Fibroblast of the aortic adventitia (primary cell): Measurements from ENCODE around the gene WNT9A. TPM values are rescaled to one million over a fixed set of nuclear protein-coding genes. Genes with fewer than 3 reads are reported as not detected.

Experiments
- DNase-seq: peaks from one replicate; pipeline ENCODE4 v3.0.0-alpha.2; 2010; ENCODE audit warnings: low read depth
- H3K4me3 ChIP-seq: 2 replicates; pipeline ENCODE4 v1.5.1; 2011; ENCODE audit warnings: low read depth, mild to moderate bottlenecking, control low read depth, low read length, moderate library complexity
- total RNA-seq: library from RNA; depleted of rRNA; stranded (reverse); fragments of >200 nt; gene quantifications from 2 replicates; pipeline ENCODE4 v1.2.3, GENCODE V29; 2012; ENCODE audit warnings: low replicate concordance
- TF ChIP-seq, protein P1 (sequence below): IDR thresholded peaks from 2 replicates; pipeline ENCODE4 v1.5.1; 2011; ENCODE audit warnings: mild to moderate bottlenecking, low read length, control low read depth, inconsistent platforms; ENCODE audit not compliant: insufficient read depth

WNT9A gene
- total RNA-seq, 1 donor, result 0.99 TPM

DNA sequence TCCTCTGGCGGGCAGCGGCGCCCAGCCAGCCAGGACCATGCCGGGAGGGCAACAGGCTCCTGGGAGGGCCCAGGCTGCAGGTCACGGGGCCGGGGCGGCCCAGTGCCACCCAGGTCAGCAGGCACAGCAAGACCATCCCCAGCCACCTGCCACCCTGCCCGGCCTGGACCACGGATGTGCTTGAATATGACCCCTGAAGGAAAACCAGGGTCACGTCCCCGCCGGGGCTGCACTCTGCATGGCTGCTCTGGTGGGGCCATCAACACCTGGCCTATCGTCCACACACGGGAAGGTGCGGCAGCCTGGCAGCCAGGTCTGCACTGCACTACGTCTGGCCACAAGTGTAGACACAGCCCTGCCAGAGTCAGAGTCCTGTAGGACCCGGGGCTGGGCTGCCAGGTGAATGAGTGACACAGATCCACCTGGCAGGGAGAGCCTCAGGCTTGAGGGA, 6.9 kb downstream of the WNT9A start:
- DNase-seq, result no peak
- TF ChIP-seq, protein P1, sequence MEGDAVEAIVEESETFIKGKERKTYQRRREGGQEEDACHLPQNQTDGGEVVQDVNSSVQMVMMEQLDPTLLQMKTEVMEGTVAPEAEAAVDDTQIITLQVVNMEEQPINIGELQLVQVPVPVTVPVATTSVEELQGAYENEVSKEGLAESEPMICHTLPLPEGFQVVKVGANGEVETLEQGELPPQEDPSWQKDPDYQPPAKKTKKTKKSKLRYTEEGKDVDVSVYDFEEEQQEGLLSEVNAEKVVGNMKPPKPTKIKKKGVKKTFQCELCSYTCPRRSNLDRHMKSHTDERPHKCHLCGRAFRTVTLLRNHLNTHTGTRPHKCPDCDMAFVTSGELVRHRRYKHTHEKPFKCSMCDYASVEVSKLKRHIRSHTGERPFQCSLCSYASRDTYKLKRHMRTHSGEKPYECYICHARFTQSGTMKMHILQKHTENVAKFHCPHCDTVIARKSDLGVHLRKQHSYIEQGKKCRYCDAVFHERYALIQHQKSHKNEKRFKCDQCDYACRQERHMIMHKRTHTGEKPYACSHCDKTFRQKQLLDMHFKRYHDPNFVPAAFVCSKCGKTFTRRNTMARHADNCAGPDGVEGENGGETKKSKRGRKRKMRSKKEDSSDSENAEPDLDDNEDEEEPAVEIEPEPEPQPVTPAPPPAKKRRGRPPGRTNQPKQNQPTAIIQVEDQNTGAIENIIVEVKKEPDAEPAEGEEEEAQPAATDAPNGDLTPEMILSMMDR, result no peak
- no peak overlapping the region for H3K4me3 ChIP-seq

DNA sequence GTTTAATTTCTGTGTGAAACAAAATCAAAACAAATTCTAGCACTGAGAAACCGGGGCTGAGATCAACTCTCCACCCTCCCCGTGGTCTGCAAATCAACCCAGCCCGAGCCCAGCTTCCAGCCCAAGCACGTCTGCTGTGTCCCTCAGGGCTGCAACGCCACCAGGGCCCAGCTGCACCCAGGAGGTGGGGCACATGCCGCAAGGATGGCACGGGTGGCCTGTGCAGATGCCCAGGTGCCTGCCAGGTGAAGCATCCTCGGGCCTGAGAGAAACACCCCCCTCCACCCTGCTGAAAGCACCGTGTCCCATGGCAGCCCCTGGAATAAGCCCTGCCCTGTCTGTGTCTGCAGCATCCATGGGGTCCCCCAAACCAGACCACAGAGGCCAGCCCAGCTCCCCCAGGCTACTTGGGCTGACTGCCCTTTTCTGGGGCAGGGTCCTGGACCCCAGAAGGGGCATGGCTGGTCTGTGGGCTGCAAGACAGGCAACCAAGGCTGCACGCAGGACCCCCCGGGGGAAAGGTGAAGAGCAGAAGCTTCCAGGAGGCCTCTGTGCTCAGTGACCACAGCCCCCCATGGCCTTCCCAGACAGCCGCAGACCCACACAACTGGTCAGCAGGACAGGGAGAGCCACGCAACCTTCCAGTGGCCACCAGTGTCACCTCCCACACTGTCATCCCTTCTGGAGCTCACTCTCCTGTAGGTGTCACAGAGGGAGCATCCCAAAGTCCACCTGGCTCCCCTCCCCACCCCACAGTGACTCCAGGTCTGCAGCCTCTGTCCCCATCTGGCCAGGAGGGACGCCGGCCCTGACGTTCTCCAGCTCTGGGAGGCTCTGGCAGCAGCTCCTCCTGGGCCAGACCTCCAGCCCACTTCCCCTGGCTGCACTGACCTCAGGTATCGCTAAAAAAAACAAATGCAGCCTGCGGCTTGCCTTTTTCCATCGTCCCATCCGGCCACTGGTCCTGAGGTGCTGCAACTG, 7.7 kb downstream of the WNT9A start:
- DNase-seq, result no peak
- no peak overlapping the region for H3K4me3 ChIP-seq
- TF ChIP-seq, protein P1, result no peak

DNA sequence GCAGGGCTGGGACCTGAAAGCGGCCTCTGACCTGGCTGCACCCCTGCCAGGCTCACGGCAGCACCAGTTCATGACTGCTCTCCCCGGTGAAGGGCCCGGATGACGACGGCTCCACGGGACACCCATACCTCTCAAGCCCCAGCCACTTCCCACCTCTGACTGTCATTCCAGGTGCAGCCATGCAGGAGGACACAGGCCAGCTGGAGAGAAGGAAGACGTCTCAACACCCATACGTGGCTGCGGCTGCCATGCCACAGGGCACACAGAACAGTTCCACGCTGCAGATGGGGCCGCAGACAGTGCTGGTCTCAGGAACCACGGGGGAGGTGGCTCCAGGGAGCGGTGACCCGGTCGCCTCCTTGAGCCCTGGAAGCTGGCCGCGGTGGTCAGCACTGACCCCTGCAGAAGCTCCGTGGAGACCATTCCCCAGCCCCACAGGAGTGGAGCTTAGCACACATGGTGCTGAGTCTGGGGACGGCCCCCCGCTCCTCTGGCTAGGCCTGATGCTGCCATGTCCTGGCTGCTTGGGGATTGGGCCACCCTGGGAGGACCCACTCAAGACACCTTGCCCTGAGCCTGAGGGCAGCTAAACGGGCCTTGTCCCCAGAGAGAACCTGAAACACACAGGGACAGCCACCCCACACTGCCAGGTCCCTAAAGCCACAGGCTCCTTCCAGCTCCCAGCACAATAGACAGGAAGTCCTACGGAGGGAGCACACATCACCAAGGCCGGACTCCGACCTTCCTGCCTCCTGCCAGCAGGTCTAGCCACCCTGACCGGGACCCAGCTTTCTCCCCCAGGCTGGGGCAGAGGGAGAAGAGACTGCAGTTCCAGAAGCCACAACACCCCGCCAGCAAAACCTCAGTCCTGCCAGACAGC, 8.6 kb downstream of the WNT9A start:
- no peak overlapping the region for H3K4me3 ChIP-seq
- TF ChIP-seq, protein P1, result no peak
- DNase-seq, result no peak

DNA sequence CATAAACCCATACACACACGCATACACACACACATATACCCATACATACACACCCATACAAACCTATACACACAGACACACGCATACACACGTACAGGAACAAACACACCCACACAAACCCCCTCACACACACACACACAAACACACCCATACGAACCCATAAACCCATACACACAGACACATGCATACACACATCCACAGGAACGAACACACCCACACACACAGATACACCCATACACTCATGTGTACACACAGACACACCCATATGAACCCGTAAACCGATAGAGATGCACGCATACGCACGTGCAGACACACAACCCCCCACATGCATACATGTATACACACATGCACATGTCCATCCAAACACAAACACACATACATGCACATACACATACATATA, 9.5 kb downstream of the WNT9A start:
- TF ChIP-seq, protein P1, result no peak
- H3K4me3 ChIP-seq, result no peak overlapping the region
- no peak for DNase-seq

DNA sequence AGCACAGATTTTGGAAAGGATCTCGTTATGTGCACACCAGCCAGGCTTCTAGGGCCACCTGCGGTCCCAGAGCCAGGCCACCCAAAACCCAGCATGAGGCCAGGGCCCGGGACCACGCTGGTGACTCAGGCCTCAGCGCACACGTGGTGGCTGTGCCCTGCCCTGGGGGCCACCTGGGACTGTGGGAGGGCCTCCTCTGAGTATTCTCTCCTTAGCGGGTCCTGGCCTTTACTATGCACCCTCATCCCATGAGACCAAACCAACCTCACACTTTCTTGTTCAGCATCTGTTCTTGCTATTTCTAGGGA, 9.9 kb downstream of the WNT9A start:
- no peak for DNase-seq
- H3K4me3 ChIP-seq, result no peak overlapping the region
- TF ChIP-seq, protein P1, result no peak

DNA sequence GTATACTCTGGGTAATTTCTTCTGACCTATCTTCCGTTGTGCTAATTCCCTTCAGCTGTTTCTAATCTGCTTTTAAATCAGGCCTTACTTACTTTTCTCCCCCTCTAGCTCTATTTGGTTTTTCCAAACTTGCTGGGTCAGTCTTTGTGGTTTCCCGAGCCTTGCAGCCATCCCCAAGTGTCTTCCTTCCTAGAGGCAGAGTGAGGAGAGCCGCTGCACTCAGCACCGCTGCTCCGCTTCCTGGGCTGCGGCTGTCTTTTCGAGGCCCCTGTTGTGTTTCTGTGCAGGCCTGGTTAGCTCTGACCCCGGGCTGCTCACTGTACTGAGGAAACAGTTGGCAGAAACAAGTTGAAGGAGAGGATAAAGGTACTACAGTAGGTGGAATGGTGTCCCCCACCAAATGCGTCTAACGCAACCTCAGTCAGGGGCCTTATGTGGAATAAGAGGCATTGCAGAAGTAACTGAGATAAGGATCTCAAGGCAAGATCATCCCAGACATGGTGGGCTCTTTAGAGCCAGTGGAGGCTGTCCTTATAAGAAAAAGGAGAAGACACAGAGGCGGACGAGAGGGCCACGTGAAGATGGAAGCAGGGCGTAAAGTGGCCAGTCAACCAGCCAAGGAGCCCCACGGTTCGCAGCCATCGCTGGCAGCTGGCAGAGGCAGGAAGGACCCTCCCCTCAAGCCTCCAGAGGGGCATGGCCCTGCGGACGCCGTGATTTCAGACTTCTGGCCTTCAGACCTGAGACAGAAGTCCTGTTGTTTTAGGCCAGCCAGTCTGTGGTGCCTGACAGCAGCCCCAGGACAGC, 10.5 kb downstream of the WNT9A start:
- DNase-seq, result no peak
- TF ChIP-seq, protein P1, result no peak
- no peak overlapping the region for H3K4me3 ChIP-seq
